Heart left ventricle (tissue), 16 donors: ENCODE results near the gene GOT1. TPM values are rescaled to one million over a fixed set of nuclear protein-coding genes. Genes with fewer than 3 reads are reported as not detected.

ENCODE experiments used
- ATAC-seq, 4 donors: fragments of 200-7000 bp; cut with Tn5 transposase; one replicate each; pipeline ENCODE4 v1.9.1; 2020 to 2022; ENCODE audit warnings: moderate library complexity in 4 of 4, mild to moderate bottlenecking in 3 of 4, moderate number of reproducible peaks in 1 of 4
- DNase-seq, 5 donors: peaks; one replicate each; pipeline ENCODE4 v3.0.0-alpha.2; 2020
- H3K27ac ChIP-seq, 12 donors: fragments of 200-600 bp; sonication (generic) in 4 of 12; one replicate each; pipeline versions ENCODE4 v1.5.0 to v1.8.0; 2016 to 2022; ENCODE audit warnings: mild to moderate bottlenecking in 2 of 12
- H3K27me3 ChIP-seq, 9 donors: fragments of 200-600 bp; sonication (generic) in 2 of 9; one replicate each; pipeline versions ENCODE4 v1.5.1 to v1.8.0; 2016 to 2022; ENCODE audit warnings: mild to moderate bottlenecking in 3 of 9
- H3K36me3 ChIP-seq, 9 donors: fragments of 200-600 bp; sonication (generic) in 2 of 9; one replicate each; pipeline versions ENCODE4 v1.5.0 to v1.8.0; 2018 to 2022; ENCODE audit warnings: mild to moderate bottlenecking in 2 of 9
- H3K4me1 ChIP-seq, 12 donors: fragments of 200-600 bp; sonication (generic) in 4 of 12; one replicate each; pipeline versions ENCODE4 v1.5.0 to v1.8.0; 2016 to 2022; ENCODE audit warnings: mild to moderate bottlenecking in 3 of 12
- H3K4me3 ChIP-seq, 12 donors: fragments of 200-600 bp; sonication (generic) in 4 of 12; one replicate each; pipeline versions ENCODE4 v1.5.0 to v1.8.0; 2017 to 2022; ENCODE audit warnings: mild to moderate bottlenecking in 9 of 12, moderate library complexity in 4 of 12
- H3K9me3 ChIP-seq, 12 donors: fragments of 200-600 bp; sonication (generic) in 4 of 12; one replicate each; pipeline versions ENCODE4 v1.5.0 to v1.8.0; 2016 to 2022; ENCODE audit warnings: mild to moderate bottlenecking in 1 of 12
- CTCF ChIP-seq, 12 donors: fragments of 200-600 bp; sonication (generic) in 4 of 12; IDR thresholded peaks; one replicate each; pipeline versions ENCODE4 v1.5.0 to v1.8.0; 2018 to 2022; ENCODE audit warnings: antibody characterized with exemption in 12 of 12, mild to moderate bottlenecking in 5 of 12
- POLR2A ChIP-seq, 2 donors: fragments of 450-650 bp; IDR thresholded peaks; one replicate each; pipeline ENCODE4 v1.6.1; 2017; ENCODE audit warnings: antibody characterized with exemption in 2 of 2, mild to moderate bottlenecking in 2 of 2, moderate library complexity in 2 of 2
- WGBS, 4 donors: extraction: QIAGEN DNeasy Blood & Tissue Kit in 2 of 4; methylation state at CpG; one replicate each; pipeline versions ENCODE4 v1.1.5 to v1.1.7; 2013 to 2018; 5-methylcytosine and 5-hydroxymethylcytosine counted together
- intact Hi-C, 10 donors: fragments of 100-400 bp; cut with DNase I; formaldehyde crosslinking; loops; one replicate each; pipeline versions ENCODE4 v1.11.1 to v1.14.2; 2022
- polyA plus RNA-seq, 2 donors: library from polyadenylated mRNA; stranded (reverse); fragments of 200-250 nt; gene quantifications; one replicate each; pipeline ENCODE4 v1.2.3, GENCODE V29; 2013
- total RNA-seq, 9 donors: library from RNA; depleted of rRNA in 2 of 9; stranded (reverse); fragments of >200 nt in 2 of 9; fragmentation: NEBNext Ultra II Directional in 3 of 9; extraction: Animal tissue kit (Norgen Biotek cat#: 25700) in 3 of 9; gene quantifications; one replicate each; pipeline versions ENCODE4 v1.1.0 to v1.2.4, GENCODE V29; 2016 to 2023
- donor health status: ischemic (EF 13 %, LVEDD 7.1; RV severe dilation, severe dysfunction).
- donor health status: healthy with polysubstance abuse.
- donor health status: DM: no; HTN: yes; CAD: no.
- donor health status: DM: no; HTN: no; CAD: no.
- donor health status: ischemic (EF 25% LVEDD 6.9; RV normal size, moderate dysfunction).
- donor health status: ischemic (EF 25% LVEDD 5.7; RV mildly dilated, moderate dysfunction).
- donor health status: healthy.
- donor health status: DM: yes; HTN: yes; CAD: no.
- donor health status: ischemic (EF 35%, LVEDD 5.7; RV mildly dilated, moderate dysfunction).
- donor health status: nonischemic (EF 11% LVEDD 7.7; RV severe dilation, severe dysfunction).
- donor health status: DM: yes; HTN: yes; CAD: no.
- donor health status: PGD.
- donor health status: ischemic (EF 29% LVEDD 5.4; RV normal size, mild dysfunction).
- donor health status: nonischemic (EF 23%, LVEDD 6.1; RV moderate dilation, normal function).

The GOT1 gene
- total and polyA plus RNA-seq, 11 donors, result 259 to 815 (median 505) TPM

- 32 to 37% (median 32%) methylated on average over 5 of the region's 5 CpGs for WGBS, 4 donors
- intact Hi-C loops, result loop anchor here in 9 of 10 donors (2.0 to 10.0 kb wide), 8 partner anchors 43 to 971 kb away; no protein-coding TSS in a partner anchor
- Histone ChIP-seq H3K4me3 (no peak overlapping the region), H3K27ac (peak overlapping the region in 1 of 12 donors; percentile 66), H3K9me3 (no peaks in the 10 kb centered on the region), H3K36me3 (peaks cover 0 to 25% (median 9%) of the 10 kb centered on the region in 9 donors), H3K27me3 (no peaks in the 10 kb centered on the region), H3K4me1 (peaks cover 0 to 40% (median 24%) of the 10 kb centered on the region in 12 donors)
- peak in 2 of 4 donors; percentile 26 to 31 for ATAC-seq
- TF ChIP-seq CTCF (IDR thresholded peaks at IDR 0.05) (peak; percentile 36 to 69 (median 54)), POLR2A (IDR thresholded peaks at IDR 0.05) (no peak)
- no peak for DNase-seq
These were observed 5.7 kb upstream of the GOT1 start for GRCh38 chr10:99435986-99436638.

- ATAC-seq, result no peak
These were observed 3.1 kb upstream of the GOT1 start for GRCh38 chr10:99433378-99434020.

GRCh38 chr10:99432881-99433280, 2.5 kb upstream of the GOT1 start:
- intact Hi-C loops, result loop anchor here in 7 of 10 donors (5.0 to 10.0 kb wide), 4 partner anchors 41 to 968 kb away; no protein-coding TSS in a partner anchor
- Histone ChIP-seq H3K4me1 (peaks cover 0 to 50% (median 32%) of the 10 kb centered on the region in 12 donors), H3K9me3 (no peaks in the 10 kb centered on the region), H3K4me3 (peak overlapping the region in 2 of 12 donors; percentile 5 to 15), H3K36me3 (peaks cover 0 to 10% (median under 1%) of the 10 kb centered on the region in 9 donors), H3K27ac (peak overlapping the region; percentile 10 to 99 (median 96)), H3K27me3 (no peaks in the 10 kb centered on the region)
- 53 to 70% (median 61%) methylated on average over 6 of the region's 6 CpGs for WGBS, 4 donors
- ATAC-seq, result no peak
- TF ChIP-seq POLR2A (IDR thresholded peaks at IDR 0.05) (no peak), CTCF (IDR thresholded peaks at IDR 0.05) (no peak)
- no peak for DNase-seq

More at GRCh38 chr10:99433378-99434020, 3.1 kb upstream of the GOT1 start:
- WGBS, 4 donors, result 0 to 19% (median 14%) methylated on average over 1 of the region's 1 CpG
- peak overlapping the region in 2 of 12 donors; percentile 5 to 15 for H3K4me3 ChIP-seq
- intact Hi-C loops, result loop anchor here in 8 of 10 donors (2.0 to 10.0 kb wide), 6 partner anchors 41 to 969 kb away; no protein-coding TSS in a partner anchor
- no peaks in the 10 kb centered on the region for H3K9me3 ChIP-seq
- H3K27ac ChIP-seq, result peak overlapping the region; percentile 10 to 99 (median 96)
- no peak for TF ChIP-seq POLR2A (IDR thresholded peaks at IDR 0.05)
- TF ChIP-seq CTCF (IDR thresholded peaks at IDR 0.05), result peak in 11 of 12 donors; percentile 6 to 45 (median 24)
- no peak for DNase-seq
- peaks cover 0 to 49% (median 32%) of the 10 kb centered on the region in 12 donors for H3K4me1 ChIP-seq
- no peaks in the 10 kb centered on the region for H3K27me3 ChIP-seq
- peaks cover 0 to 17% (median 7%) of the 10 kb centered on the region in 9 donors for H3K36me3 ChIP-seq

- H3K36me3 ChIP-seq, result peaks cover 0 to 7% (median 0%) of the 10 kb centered on the region in 9 donors
- no peak for ATAC-seq
- H3K27me3 ChIP-seq, result no peaks in the 10 kb centered on the region
- TF ChIP-seq CTCF (IDR thresholded peaks at IDR 0.05), result no peak
- no peak for TF ChIP-seq POLR2A (IDR thresholded peaks at IDR 0.05)
- intact Hi-C loops, result loop anchor here in 7 of 10 donors (5.0 to 10.0 kb wide), 4 partner anchors 40 to 967 kb away; no protein-coding TSS in a partner anchor
- 95 to 99% (median 97%) methylated on average over 4 of the region's 4 CpGs for WGBS, 4 donors
- H3K4me1 ChIP-seq, result peaks cover 0 to 54% (median 32%) of the 10 kb centered on the region in 12 donors
- peak overlapping the region in 11 of 12 donors; percentile 71 to 96 (median 85) for H3K4me3 ChIP-seq
- DNase-seq, result no peak
- H3K27ac ChIP-seq, result peak overlapping the region; percentile 90 to 99 (median 97)
- no peaks in the 10 kb centered on the region for H3K9me3 ChIP-seq
These were observed 1.6 kb upstream of the GOT1 start for GRCh38 chr10:99432047-99432446.
